Astrocyte (in vitro differentiated cells and primary cell): ENCODE results near the gene TRIM52. TPM values are rescaled to one million over a fixed set of nuclear protein-coding genes. Genes with fewer than 3 reads are reported as not detected.
A peak's percentile ranks its signal among the peaks of the same experiment; 100 is the strongest.

Experiments
- DNase-seq: peaks from one replicate; pipeline ENCODE4 v3.0.0-alpha.2; 2010; ENCODE audit warnings: low read depth
- FAIRE-seq: peaks from 2 replicates; lab custom pipeline; 2011; peaks lifted over from hg19 to GRCh38; lab: Jason Lieb, UNC
- H2AFZ ChIP-seq: 2 replicates; pipeline ENCODE4 v1.6.0; 2012; ENCODE audit warnings: low read depth, low read length, inconsistent platforms
- H3K27ac ChIP-seq: 2 replicates; pipeline ENCODE4 v1.5.1; 2011; ENCODE audit warnings: low read depth, low read length, inconsistent platforms
- H3K27me3 ChIP-seq: 2 replicates; pipeline ENCODE4 v1.6.0; 2011; ENCODE audit warnings: low read length, inconsistent platforms; ENCODE audit not compliant: insufficient read depth
- H3K36me3 ChIP-seq: 2 replicates; pipeline ENCODE4 v1.5.1; 2011; ENCODE audit warnings: low read length, inconsistent platforms; ENCODE audit not compliant: insufficient read depth
- H3K4me1 ChIP-seq: 2 replicates; pipeline ENCODE4 v1.5.1; 2011; ENCODE audit warnings: low read length, inconsistent platforms; ENCODE audit not compliant: insufficient read depth
- H3K4me2 ChIP-seq: 2 replicates; pipeline ENCODE4 v1.6.0; 2012; ENCODE audit warnings: low read length, inconsistent platforms
- H3K4me3 ChIP-seq: 2 replicates; pipeline ENCODE4 v1.5.1; 2011; ENCODE audit warnings: low read depth, mild to moderate bottlenecking, low read length, inconsistent platforms; ENCODE audit not compliant: insufficient read depth
- H3K79me2 ChIP-seq: 2 replicates; pipeline ENCODE4 v1.6.0; 2012; ENCODE audit warnings: mild to moderate bottlenecking, low read length, inconsistent platforms; ENCODE audit not compliant: insufficient read depth
- H3K9ac ChIP-seq: 2 replicates; pipeline ENCODE4 v1.6.0; 2012; ENCODE audit warnings: mild to moderate bottlenecking, low read length, inconsistent platforms
- H3K9me3 ChIP-seq: 2 replicates; pipeline ENCODE4 v1.5.1; 2012; ENCODE audit warnings: low read depth, mild to moderate bottlenecking, low read length, inconsistent platforms; ENCODE audit not compliant: insufficient read depth
- H4K20me1 ChIP-seq: 2 replicates; pipeline ENCODE4 v1.6.0; 2012; ENCODE audit warnings: low read length, inconsistent platforms; ENCODE audit not compliant: insufficient read depth
- H3K27ac Mint-ChIP-seq: one replicate; pipeline ENCODE4 v1.8.0; 2021; ENCODE audit warnings: mild to moderate bottlenecking, mixed read lengths; ENCODE audit not compliant: unreplicated experiment
- H3K27me3 Mint-ChIP-seq: one replicate; pipeline ENCODE4 v1.8.0; 2021; ENCODE audit warnings: low read depth, mixed read lengths; ENCODE audit not compliant: unreplicated experiment
- H3K36me3 Mint-ChIP-seq: one replicate; pipeline ENCODE4 v1.8.0; 2021; ENCODE audit warnings: low read depth, mixed read lengths; ENCODE audit not compliant: unreplicated experiment
- H3K4me1 Mint-ChIP-seq: one replicate; pipeline ENCODE4 v1.8.0; 2021; ENCODE audit warnings: low read depth, mixed read lengths; ENCODE audit not compliant: unreplicated experiment
- H3K4me3 Mint-ChIP-seq: one replicate; pipeline ENCODE4 v1.8.0; 2021; ENCODE audit warnings: mild to moderate bottlenecking, moderate library complexity, mixed read lengths; ENCODE audit not compliant: unreplicated experiment
- H3K9me3 Mint-ChIP-seq: one replicate; pipeline ENCODE4 v1.8.0; 2021; ENCODE audit warnings: mild to moderate bottlenecking, mixed read lengths; ENCODE audit not compliant: unreplicated experiment
- CTCF ChIP-seq: IDR thresholded peaks from 2 replicates; pipeline ENCODE4 v1.5.1; 2011; ENCODE audit warnings: low read depth, mild to moderate bottlenecking, inconsistent platforms, low read length, moderate library complexity; ENCODE audit not compliant: insufficient read depth
- EZH2 ChIP-seq: IDR thresholded peaks from 2 replicates; pipeline ENCODE4 v1.6.1; 2012; ENCODE audit warnings: mild to moderate bottlenecking, low read length, inconsistent platforms; ENCODE audit not compliant: insufficient read depth
- total RNA-seq: library from RNA; stranded (reverse); gene quantifications from 2 replicates; pipeline ENCODE4 v1.2.1, GENCODE V29; 2021

Gene TRIM52
- total RNA-seq, 1 donor from 2014 or later: 6.5 TPM

- Histone ChIP-seq H3K4me2 (peak overlapping the region; percentile 96), H3K27ac (peak overlapping the region; percentile 96), H3K27me3 (no peaks in the 10 kb centered on the region), H4K20me1 (peaks cover 40% of the 10 kb centered on the region), H3K4me3 (peak overlapping the region; percentile 86), H3K79me2 (peaks cover 66% of the 10 kb centered on the region), H3K9ac (peak overlapping the region; percentile 99), H2AFZ (peak overlapping the region; percentile 81), H3K4me1 (peaks cover 12% of the 10 kb centered on the region), H3K9me3 (no peaks in the 10 kb centered on the region), H3K36me3 (peaks cover 10% of the 10 kb centered on the region)
- TF ChIP-seq EZH2 (no peak), CTCF (no peak)
- DNase-seq (peak; percentile 49), FAIRE-seq (no peak)
- Mint-ChIP-seq H3K36me3 (peaks cover 3% of the 10 kb centered on the region), H3K27ac (peak overlapping the region; percentile 95), H3K27me3 (no peaks in the 10 kb centered on the region), H3K9me3 (no peaks in the 10 kb centered on the region), H3K4me1 (peaks cover 13% of the 10 kb centered on the region), H3K4me3 (peak overlapping the region; percentile 92)
These were observed 542 bp upstream of the TRIM52 start for GRCh38 chr5:181261320-181262049.

- H2AFZ ChIP-seq: peak overlapping the region; percentile 81
- H3K4me1 Mint-ChIP-seq: peaks cover 22% of the 10 kb centered on the region
- FAIRE-seq (no peak), DNase-seq (no peak)
- peak overlapping the region; percentile 86 for H3K4me3 ChIP-seq
- H3K27me3 ChIP-seq: no peaks in the 10 kb centered on the region
- peak overlapping the region; percentile 92 for H3K4me3 Mint-ChIP-seq
- peaks cover 54% of the 10 kb centered on the region for H4K20me1 ChIP-seq
- H3K36me3 Mint-ChIP-seq: peaks cover 9% of the 10 kb centered on the region
- H3K79me2 ChIP-seq: peaks cover 79% of the 10 kb centered on the region
- H3K36me3 ChIP-seq: peaks cover 16% of the 10 kb centered on the region
- peak overlapping the region; percentile 99 for H3K9ac ChIP-seq
- H3K27ac Mint-ChIP-seq: peak overlapping the region; percentile 95
- H3K9me3 ChIP-seq: no peaks in the 10 kb centered on the region
- H3K27ac ChIP-seq: peak overlapping the region; percentile 96
- H3K27me3 Mint-ChIP-seq: no peaks in the 10 kb centered on the region
- peaks cover 12% of the 10 kb centered on the region for H3K4me1 ChIP-seq
- H3K4me2 ChIP-seq: peak overlapping the region; percentile 96
- TF ChIP-seq EZH2 (no peak), CTCF (no peak)
- H3K9me3 Mint-ChIP-seq: no peaks in the 10 kb centered on the region
These were observed 796 bp downstream of the TRIM52 start for GRCh38 chr5:181259974-181260719.
